ENCODE data around the gene NUDT8.
"Not testable (repeated sequence)": the region's sequence is repeated elsewhere in the genome, so short reads cannot be mapped to it uniquely, and the experiment has no call there.

NUDT8 gene

GRCh38 chr11:67640758-67641337 lies 11.1 kb upstream of the NUDT8 start:
- H3K9ac ChIP-seq (ENCODE audit: insufficient read length): no peak overlapping the region
- H3K27ac ChIP-seq: no peak overlapping the region
- no peak for DNase-seq (ENCODE audit: low read depth, low spot score)
- no peak overlapping the region for H3K4me3 ChIP-seq
- H3K9me3 ChIP-seq (ENCODE audit: low read depth, low read length): no peaks in the 10 kb centered on the region
- TF ChIP-seq FOXP2 (optimal IDR thresholded peaks at IDR 0.05; ENCODE audit: control extremely low read depth, extremely low read length, insufficient read depth): no peak
- TF ChIP-seq EZH2 (IDR thresholded peaks at IDR 0.05): no peak
- no peak for TF ChIP-seq POLR2AphosphoS5 (IDR thresholded peaks at IDR 0.05; ENCODE audit: borderline replicate concordance, low read depth, low read length)
- H3K36me3 ChIP-seq (ENCODE audit: insufficient read depth, low read length): no peaks in the 10 kb centered on the region

DNA sequence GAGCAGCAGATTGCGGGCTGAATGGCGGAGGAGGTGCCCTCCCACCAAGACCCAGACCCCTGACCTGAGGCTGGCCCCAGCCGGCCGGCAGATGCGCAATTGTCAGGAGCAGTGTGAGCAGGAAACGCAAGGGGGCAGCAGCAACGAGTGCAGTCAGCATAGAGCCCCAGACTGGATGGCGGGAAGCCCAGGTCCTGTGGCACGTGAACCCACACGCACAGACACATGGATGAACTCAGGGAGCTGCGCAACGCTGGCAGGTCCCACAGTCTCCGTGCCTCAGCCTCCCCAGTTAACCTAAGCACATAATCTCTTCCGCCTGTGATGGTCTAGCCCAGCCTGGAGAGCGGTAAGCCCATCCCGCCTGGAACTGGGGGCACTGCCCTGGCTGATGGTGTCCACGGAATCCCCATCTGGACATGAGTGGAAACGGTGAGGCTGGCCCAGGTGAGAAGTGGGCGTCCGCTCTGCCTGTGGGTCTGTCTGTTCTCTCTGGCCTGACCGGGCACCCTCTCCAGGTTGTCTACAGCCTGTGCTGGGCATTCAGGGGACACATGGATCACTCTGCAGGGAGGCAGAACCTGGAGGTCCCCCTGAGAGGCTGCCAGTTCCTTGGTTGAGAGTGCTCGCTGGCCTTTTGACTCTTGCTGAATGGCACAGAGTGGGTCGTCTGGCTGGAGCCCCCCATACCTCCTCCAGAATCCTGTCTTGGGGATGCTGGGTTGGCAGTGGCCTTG lies 10.5 kb upstream of the NUDT8 start:
- no peak for DNase-seq (ENCODE audit: low read depth, low spot score)
- no peaks in the 10 kb centered on the region for H3K36me3 ChIP-seq (ENCODE audit: insufficient read depth, low read length)
- H3K27ac ChIP-seq: no peak overlapping the region
- no peaks in the 10 kb centered on the region for H3K9me3 ChIP-seq (ENCODE audit: low read depth, low read length)
- TF ChIP-seq POLR2AphosphoS5 (IDR thresholded peaks at IDR 0.05; ENCODE audit: borderline replicate concordance, low read depth, low read length) (no peak), FOXP2 (optimal IDR thresholded peaks at IDR 0.05; ENCODE audit: control extremely low read depth, extremely low read length, insufficient read depth) (no peak), EZH2 (IDR thresholded peaks at IDR 0.05) (no peak)
- no peak overlapping the region for H3K9ac ChIP-seq (ENCODE audit: insufficient read length)
- H3K4me3 ChIP-seq: no peak overlapping the region

- H3K36me3 ChIP-seq (ENCODE audit: insufficient read depth, low read length): no peaks in the 10 kb centered on the region
- DNase-seq (ENCODE audit: low read depth, low spot score): no peak
- TF ChIP-seq FOXP2 (optimal IDR thresholded peaks at IDR 0.05; ENCODE audit: control extremely low read depth, extremely low read length, insufficient read depth) (no peak), POLR2AphosphoS5 (IDR thresholded peaks at IDR 0.05; ENCODE audit: borderline replicate concordance, low read depth, low read length) (no peak), EZH2 (IDR thresholded peaks at IDR 0.05) (no peak)
- no peak within 1 kb of the TSS for H3K27ac ChIP-seq
- no peak within 1 kb of the TSS for H3K9ac ChIP-seq (ENCODE audit: insufficient read length)
- no peak within 1 kb of the TSS for H3K4me3 ChIP-seq
- H3K9me3 ChIP-seq (ENCODE audit: low read depth, low read length): no peaks in the 10 kb centered on the region
Measured at GRCh38 chr11:67639438-67639859, 9.7 kb upstream of the NUDT8 start, which contains the start of gene TBX10. TBX10 (minus strand) TSS chr11:67639763; CDS start chr11:67639472, 291 bp downstream.

GRCh38 chr11:67638535-67639437 lies 9.0 kb upstream of the NUDT8 start:
- no peak overlapping the region for H3K27ac ChIP-seq
- H3K9me3 ChIP-seq (ENCODE audit: low read depth, low read length): no peaks in the 10 kb centered on the region
- no peak for DNase-seq (ENCODE audit: low read depth, low spot score)
- H3K36me3 ChIP-seq (ENCODE audit: insufficient read depth, low read length): no peaks in the 10 kb centered on the region
- H3K4me3 ChIP-seq: no peak overlapping the region
- H3K9ac ChIP-seq (ENCODE audit: insufficient read length): no peak overlapping the region
- no peak for TF ChIP-seq EZH2 (IDR thresholded peaks at IDR 0.05)
- no peak for TF ChIP-seq FOXP2 (optimal IDR thresholded peaks at IDR 0.05; ENCODE audit: control extremely low read depth, extremely low read length, insufficient read depth)
- no peak for TF ChIP-seq POLR2AphosphoS5 (IDR thresholded peaks at IDR 0.05; ENCODE audit: borderline replicate concordance, low read depth, low read length)

- H3K9ac ChIP-seq (ENCODE audit: insufficient read length); H3K4me3 ChIP-seq; H3K36me3 ChIP-seq (ENCODE audit: insufficient read depth, low read length); H3K9me3 ChIP-seq (ENCODE audit: low read depth, low read length); DNase-seq (ENCODE audit: low read depth, low spot score); H3K27ac ChIP-seq: not testable (repeated sequence)
Measured at GRCh38 chr11:67637441-67637840, 7.7 kb upstream of the NUDT8 start.

DNA sequence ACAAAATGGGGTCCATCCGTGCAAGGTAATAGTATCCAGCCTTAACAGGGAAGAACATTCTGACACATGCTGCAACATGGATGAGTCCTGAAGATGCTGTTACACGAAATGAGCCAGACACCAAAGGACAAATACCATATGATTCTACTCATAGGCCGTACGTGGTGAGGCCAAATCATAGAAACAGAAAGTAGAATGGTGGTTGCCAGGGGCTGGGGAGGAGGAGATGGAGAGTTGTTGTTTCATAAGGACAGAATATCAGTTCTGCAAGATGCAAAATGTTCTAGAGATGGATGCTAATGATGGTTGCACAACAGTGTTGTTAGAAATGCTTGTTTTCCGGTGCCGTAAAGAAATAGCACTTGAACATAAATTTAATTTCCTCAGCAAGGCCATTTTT lies 7.2 kb upstream of the NUDT8 start:
- Histone ChIP-seq H3K36me3 (ENCODE audit: insufficient read depth, low read length) (no peaks in the 10 kb centered on the region), H3K4me3 (no peak overlapping the region), H3K27ac (no peak overlapping the region), H3K9me3 (ENCODE audit: low read depth, low read length) (no peaks in the 10 kb centered on the region), H3K9ac (ENCODE audit: insufficient read length) (no peak overlapping the region)
- DNase-seq (ENCODE audit: low read depth, low spot score): no peak
- no peak for TF ChIP-seq POLR2AphosphoS5 (IDR thresholded peaks at IDR 0.05; ENCODE audit: borderline replicate concordance, low read depth, low read length)
- TF ChIP-seq FOXP2 (optimal IDR thresholded peaks at IDR 0.05; ENCODE audit: control extremely low read depth, extremely low read length, insufficient read depth): no peak
- no peak for TF ChIP-seq EZH2 (IDR thresholded peaks at IDR 0.05)

GRCh38 chr11:67635231-67635521 lies 5.4 kb upstream of the NUDT8 start:
- H3K36me3 ChIP-seq (ENCODE audit: insufficient read depth, low read length): no peaks in the 10 kb centered on the region
- no peak overlapping the region for H3K27ac ChIP-seq
- TF ChIP-seq EZH2 (IDR thresholded peaks at IDR 0.05): no peak
- no peaks in the 10 kb centered on the region for H3K9me3 ChIP-seq (ENCODE audit: low read depth, low read length)
- DNase-seq (ENCODE audit: low read depth, low spot score): no peak
- no peak overlapping the region for H3K9ac ChIP-seq (ENCODE audit: insufficient read length)
- H3K4me3 ChIP-seq: no peak overlapping the region

GRCh38 chr11:67634366-67635230 lies 4.9 kb upstream of the NUDT8 start:
- Histone ChIP-seq H3K36me3 (ENCODE audit: insufficient read depth, low read length) (no peaks in the 10 kb centered on the region), H3K27ac (no peak overlapping the region), H3K4me3 (no peak overlapping the region), H3K9me3 (ENCODE audit: low read depth, low read length) (no peaks in the 10 kb centered on the region), H3K9ac (ENCODE audit: insufficient read length) (no peak overlapping the region)
- no peak for DNase-seq (ENCODE audit: low read depth, low spot score)
- TF ChIP-seq POLR2AphosphoS5 (IDR thresholded peaks at IDR 0.05; ENCODE audit: borderline replicate concordance, low read depth, low read length): no peak
- TF ChIP-seq FOXP2 (optimal IDR thresholded peaks at IDR 0.05; ENCODE audit: control extremely low read depth, extremely low read length, insufficient read depth): no peak
- no peak for TF ChIP-seq EZH2 (IDR thresholded peaks at IDR 0.05)
